Measurements from ENCODE around the gene ITGB8.

The ITGB8 gene

DNA sequence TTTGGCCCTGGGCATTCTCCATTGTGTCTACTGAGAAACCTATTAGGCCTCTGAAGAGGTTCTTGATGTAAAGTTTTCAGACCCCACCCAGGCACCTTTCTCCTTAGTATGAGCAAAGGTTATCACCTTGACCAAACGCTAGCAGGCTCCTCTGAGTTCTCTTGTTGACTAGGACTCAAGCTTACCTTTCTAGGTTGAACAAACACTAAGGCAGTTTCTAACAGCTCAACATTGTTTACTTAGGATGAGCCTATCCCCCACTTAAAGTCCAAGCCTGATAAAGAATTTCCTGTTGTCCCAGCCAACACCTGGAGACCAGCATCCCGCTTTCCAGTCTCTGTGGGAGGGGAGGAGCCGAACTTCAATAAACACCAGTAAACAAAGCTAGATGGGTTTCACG, 26.3 kb upstream of the ITGB8 start:
- no peak overlapping the region for H3K27ac ChIP-seq
- no peak for DNase-seq

DNA sequence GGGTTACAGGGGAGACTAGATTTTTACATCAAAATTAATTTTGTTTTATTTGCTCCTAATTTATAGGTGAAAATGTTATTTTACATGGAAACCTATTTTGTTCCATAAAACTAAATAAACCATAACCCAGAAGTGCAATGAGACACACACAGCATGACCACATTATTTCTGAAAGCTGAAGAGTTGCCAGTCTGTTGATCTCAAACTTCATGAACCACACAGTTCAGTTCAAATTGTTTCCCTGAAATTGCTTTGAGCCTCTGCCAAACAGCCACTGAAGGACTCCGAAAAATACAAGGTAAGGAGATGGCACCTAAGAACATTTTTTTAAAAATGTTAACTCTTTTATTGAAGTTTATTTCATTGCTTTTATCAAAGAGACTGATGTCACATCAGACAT, 25.0 kb upstream of the ITGB8 start:
- Histone ChIP-seq H3K36me3 (no peaks in the 10 kb centered on the region), H3K27me3 (ENCODE audit: insufficient read depth, low read depth, severe bottlenecking) (no peaks in the 10 kb centered on the region), H3K27ac (no peak overlapping the region), H3K9me3 (ENCODE audit: severe bottlenecking) (no peaks in the 10 kb centered on the region), H3K4me3 (ENCODE audit: low read depth, low read length) (no peak overlapping the region)
- DNase-seq, result no peak
- TF ChIP-seq, protein P1, sequence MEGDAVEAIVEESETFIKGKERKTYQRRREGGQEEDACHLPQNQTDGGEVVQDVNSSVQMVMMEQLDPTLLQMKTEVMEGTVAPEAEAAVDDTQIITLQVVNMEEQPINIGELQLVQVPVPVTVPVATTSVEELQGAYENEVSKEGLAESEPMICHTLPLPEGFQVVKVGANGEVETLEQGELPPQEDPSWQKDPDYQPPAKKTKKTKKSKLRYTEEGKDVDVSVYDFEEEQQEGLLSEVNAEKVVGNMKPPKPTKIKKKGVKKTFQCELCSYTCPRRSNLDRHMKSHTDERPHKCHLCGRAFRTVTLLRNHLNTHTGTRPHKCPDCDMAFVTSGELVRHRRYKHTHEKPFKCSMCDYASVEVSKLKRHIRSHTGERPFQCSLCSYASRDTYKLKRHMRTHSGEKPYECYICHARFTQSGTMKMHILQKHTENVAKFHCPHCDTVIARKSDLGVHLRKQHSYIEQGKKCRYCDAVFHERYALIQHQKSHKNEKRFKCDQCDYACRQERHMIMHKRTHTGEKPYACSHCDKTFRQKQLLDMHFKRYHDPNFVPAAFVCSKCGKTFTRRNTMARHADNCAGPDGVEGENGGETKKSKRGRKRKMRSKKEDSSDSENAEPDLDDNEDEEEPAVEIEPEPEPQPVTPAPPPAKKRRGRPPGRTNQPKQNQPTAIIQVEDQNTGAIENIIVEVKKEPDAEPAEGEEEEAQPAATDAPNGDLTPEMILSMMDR (IDR thresholded peaks at IDR 0.05; ENCODE audit: low read depth, low read length), result no peak

More for the DNA sequence above, 26.3 kb upstream of the ITGB8 start:
- H3K36me3 ChIP-seq, result no peaks in the 10 kb centered on the region
- no peak overlapping the region for H3K4me3 ChIP-seq (ENCODE audit: low read depth, low read length)
- H3K27me3 ChIP-seq (ENCODE audit: insufficient read depth, low read depth, severe bottlenecking), result no peaks in the 10 kb centered on the region
- TF ChIP-seq, protein P1 (IDR thresholded peaks at IDR 0.05; ENCODE audit: low read depth, low read length), result no peak
- no peaks in the 10 kb centered on the region for H3K9me3 ChIP-seq (ENCODE audit: severe bottlenecking)

DNA sequence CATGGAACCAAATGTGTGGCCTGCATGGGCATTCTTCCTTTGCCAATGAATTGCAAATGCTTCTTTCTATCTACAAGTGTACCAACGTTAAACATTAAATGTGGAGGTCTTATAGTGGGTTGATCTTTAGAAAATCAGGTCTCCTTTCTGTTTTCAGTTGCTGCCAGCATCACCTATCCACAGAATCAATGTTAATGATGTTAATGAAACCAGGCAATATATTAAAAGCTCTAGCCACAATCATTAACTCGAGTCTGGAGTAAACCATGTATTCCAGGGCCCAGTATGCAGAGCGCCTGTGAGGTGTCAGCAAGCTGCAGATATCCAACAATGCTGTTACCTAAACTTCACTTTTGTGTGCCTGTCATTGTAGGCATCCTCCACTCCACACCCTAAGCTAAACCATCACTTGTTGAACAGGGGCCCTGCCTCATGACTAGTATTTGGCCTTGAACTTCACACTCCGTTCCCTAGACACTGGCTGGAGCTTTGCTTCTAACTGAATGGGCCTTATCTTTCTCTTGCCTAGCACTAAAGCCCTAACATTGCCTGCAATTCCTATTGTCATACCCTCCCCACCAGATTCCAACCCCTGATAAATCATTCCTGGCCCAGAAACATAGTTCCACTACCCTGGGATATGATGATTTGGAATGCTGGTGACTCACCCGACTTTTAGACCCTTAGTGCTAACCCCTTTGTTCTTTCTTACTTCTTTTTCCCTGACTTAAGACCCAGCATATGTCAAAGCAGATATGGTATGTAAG, 24.3 kb upstream of the ITGB8 start:
- H3K4me3 ChIP-seq (ENCODE audit: low read depth, low read length), result no peak overlapping the region
- no peak for DNase-seq
- no peaks in the 10 kb centered on the region for H3K27me3 ChIP-seq (ENCODE audit: insufficient read depth, low read depth, severe bottlenecking)
- TF ChIP-seq, protein P1 (IDR thresholded peaks at IDR 0.05; ENCODE audit: low read depth, low read length), result no peak
- no peak overlapping the region for H3K27ac ChIP-seq
- no peaks in the 10 kb centered on the region for H3K36me3 ChIP-seq
- H3K9me3 ChIP-seq (ENCODE audit: severe bottlenecking), result no peaks in the 10 kb centered on the region

DNA sequence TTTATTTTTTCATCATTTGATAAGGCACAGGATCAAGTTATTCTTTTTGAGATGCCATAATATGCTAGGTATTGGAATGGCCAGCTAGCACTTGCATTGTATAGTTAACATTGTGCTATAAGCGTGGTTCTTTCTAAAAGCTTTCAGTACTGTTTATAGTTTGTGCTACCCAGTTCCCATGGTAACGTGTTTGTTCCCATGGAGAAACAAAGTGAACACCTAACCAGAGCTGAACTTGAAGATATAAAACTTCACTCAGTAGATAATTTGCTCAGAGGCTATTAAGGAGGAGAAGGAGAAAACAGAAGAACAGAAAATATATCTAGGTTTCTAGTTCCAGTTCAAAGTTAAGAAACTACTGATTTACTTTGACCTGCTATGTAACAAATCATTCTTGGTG, 23.6 kb upstream of the ITGB8 start:
- DNase-seq, result no peak
- H3K36me3 ChIP-seq, result no peaks in the 10 kb centered on the region
- H3K27me3 ChIP-seq (ENCODE audit: insufficient read depth, low read depth, severe bottlenecking), result no peaks in the 10 kb centered on the region
- TF ChIP-seq, protein P1 (IDR thresholded peaks at IDR 0.05; ENCODE audit: low read depth, low read length), result no peak
- no peak overlapping the region for H3K27ac ChIP-seq
- H3K9me3 ChIP-seq (ENCODE audit: severe bottlenecking), result no peaks in the 10 kb centered on the region
- no peak overlapping the region for H3K4me3 ChIP-seq (ENCODE audit: low read depth, low read length)

DNA sequence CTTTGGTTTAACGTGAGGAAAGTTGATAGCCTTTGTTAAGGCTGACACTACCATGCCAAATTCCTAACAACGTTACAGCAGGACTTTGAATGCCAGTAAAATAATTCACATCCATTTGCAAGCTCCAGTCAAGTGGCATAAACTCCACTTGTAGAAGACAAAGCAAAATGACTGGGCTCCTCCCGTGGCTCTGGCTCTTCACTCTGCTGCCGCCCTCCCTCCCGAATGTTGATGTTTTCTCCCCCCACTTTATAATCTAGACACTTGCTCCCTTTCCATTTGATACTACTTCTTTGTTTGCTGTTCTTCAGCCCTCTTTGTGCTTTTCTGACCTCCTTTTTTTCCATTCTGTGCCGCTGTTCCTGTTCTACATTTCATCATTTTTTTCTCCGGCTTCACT, 22.8 kb upstream of the ITGB8 start:
- no peak for DNase-seq
- H3K27ac ChIP-seq, result no peak overlapping the region
- no peak overlapping the region for H3K4me3 ChIP-seq (ENCODE audit: low read depth, low read length)
- no peaks in the 10 kb centered on the region for H3K36me3 ChIP-seq
- no peaks in the 10 kb centered on the region for H3K27me3 ChIP-seq (ENCODE audit: insufficient read depth, low read depth, severe bottlenecking)
- no peaks in the 10 kb centered on the region for H3K9me3 ChIP-seq (ENCODE audit: severe bottlenecking)
- TF ChIP-seq, protein P1 (IDR thresholded peaks at IDR 0.05; ENCODE audit: low read depth, low read length), result no peak

DNA sequence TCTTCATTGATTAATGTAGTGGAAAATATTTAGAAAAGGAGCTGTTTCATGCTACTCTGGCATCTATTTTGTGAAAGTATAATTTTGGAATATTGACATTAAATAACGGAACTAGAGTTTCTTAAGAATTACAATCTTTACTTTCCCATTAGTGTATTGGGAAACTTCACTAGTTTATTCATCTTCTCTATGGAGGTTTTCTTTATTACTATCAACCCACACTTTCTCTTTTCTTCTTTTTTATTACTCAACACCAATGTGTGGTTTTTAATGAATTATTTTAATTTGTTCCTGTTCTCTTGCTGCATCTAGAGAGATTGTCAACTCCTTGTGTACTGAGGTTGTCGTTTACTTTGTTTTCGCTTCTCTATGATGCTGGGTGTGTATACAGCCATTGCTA, 20.4 kb upstream of the ITGB8 start:
- TF ChIP-seq, protein P1 (IDR thresholded peaks at IDR 0.05; ENCODE audit: low read depth, low read length), result no peak
- Histone ChIP-seq H3K27ac (no peak overlapping the region), H3K4me3 (ENCODE audit: low read depth, low read length) (no peak overlapping the region), H3K27me3 (ENCODE audit: insufficient read depth, low read depth, severe bottlenecking) (no peaks in the 10 kb centered on the region), H3K9me3 (ENCODE audit: severe bottlenecking) (no peaks in the 10 kb centered on the region), H3K36me3 (no peaks in the 10 kb centered on the region)
- DNase-seq, result no peak
